ENCODE data around the gene FBXL4.

The FBXL4 gene

DNA sequence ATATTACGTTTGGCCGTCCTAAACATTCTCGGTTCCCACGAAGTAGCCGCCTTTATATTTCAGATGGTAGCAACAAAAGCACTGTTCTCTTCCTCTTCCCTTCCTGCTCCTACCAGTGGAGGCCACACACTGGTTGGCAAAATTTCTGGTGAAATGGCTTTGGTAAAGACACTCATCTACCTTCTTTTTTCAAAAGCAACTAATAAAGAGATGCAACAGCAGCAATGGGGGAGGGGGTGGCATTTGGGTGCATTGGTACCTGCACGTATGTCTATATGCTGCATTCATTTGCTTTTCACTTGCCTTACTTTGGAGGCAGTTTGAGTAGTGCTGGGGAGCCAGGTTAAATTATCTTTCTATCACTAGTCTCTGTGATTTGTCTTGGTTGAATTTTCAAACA is 107.4 kb downstream of the FBXL4 start:
- Histone ChIP-seq H3K9me2 (replicated peaks; ENCODE audit: control insufficient read depth, low read length) (no peaks in the 10 kb centered on the region), H3K27ac (ENCODE audit: low read depth, low read length) (no peak overlapping the region), H4K20me1 (ENCODE audit: control insufficient read depth, insufficient read depth, low read depth, low read length) (no peaks in the 10 kb centered on the region), H3K4me2 (ENCODE audit: low read length) (no peak overlapping the region), H3F3A (ENCODE audit: control insufficient read depth, insufficient read depth) (no peaks in the 10 kb centered on the region), H3K4me3 (ENCODE audit: low read length) (no peak overlapping the region), H3K9me3 (ENCODE audit: control insufficient read depth, insufficient read depth, low read length) (no peaks in the 10 kb centered on the region), H3K79me2 (ENCODE audit: control insufficient read depth, low read length) (no peaks in the 10 kb centered on the region), H3K4me1 (ENCODE audit: control insufficient read depth, low read length) (peaks cover 3% of the 10 kb centered on the region), H3K36me3 (ENCODE audit: control insufficient read depth, low read length) (no peaks in the 10 kb centered on the region), H3K27me3 (ENCODE audit: control insufficient read depth, low read length) (peaks cover 81% of the 10 kb centered on the region)
- TF ChIP-seq, protein P1, sequence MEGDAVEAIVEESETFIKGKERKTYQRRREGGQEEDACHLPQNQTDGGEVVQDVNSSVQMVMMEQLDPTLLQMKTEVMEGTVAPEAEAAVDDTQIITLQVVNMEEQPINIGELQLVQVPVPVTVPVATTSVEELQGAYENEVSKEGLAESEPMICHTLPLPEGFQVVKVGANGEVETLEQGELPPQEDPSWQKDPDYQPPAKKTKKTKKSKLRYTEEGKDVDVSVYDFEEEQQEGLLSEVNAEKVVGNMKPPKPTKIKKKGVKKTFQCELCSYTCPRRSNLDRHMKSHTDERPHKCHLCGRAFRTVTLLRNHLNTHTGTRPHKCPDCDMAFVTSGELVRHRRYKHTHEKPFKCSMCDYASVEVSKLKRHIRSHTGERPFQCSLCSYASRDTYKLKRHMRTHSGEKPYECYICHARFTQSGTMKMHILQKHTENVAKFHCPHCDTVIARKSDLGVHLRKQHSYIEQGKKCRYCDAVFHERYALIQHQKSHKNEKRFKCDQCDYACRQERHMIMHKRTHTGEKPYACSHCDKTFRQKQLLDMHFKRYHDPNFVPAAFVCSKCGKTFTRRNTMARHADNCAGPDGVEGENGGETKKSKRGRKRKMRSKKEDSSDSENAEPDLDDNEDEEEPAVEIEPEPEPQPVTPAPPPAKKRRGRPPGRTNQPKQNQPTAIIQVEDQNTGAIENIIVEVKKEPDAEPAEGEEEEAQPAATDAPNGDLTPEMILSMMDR (IDR thresholded peaks at IDR 0.05; ENCODE audit: low read depth, low read length, poor library complexity, severe bottlenecking): no peak
- no peak for TF ChIP-seq EZH2phosphoT487 (IDR thresholded peaks at IDR 0.05; ENCODE audit: borderline replicate concordance, low read length)

GRCh38 chr6:98839781-98840361 is 107.9 kb downstream of the FBXL4 start:
- Histone ChIP-seq H3K36me3 (ENCODE audit: control insufficient read depth, low read length) (no peaks in the 10 kb centered on the region), H4K20me1 (ENCODE audit: control insufficient read depth, insufficient read depth, low read depth, low read length) (no peaks in the 10 kb centered on the region), H3K27ac (ENCODE audit: low read depth, low read length) (no peak overlapping the region), H3K27me3 (ENCODE audit: control insufficient read depth, low read length) (peaks cover 76% of the 10 kb centered on the region), H3K9me3 (ENCODE audit: control insufficient read depth, insufficient read depth, low read length) (no peaks in the 10 kb centered on the region), H3F3A (ENCODE audit: control insufficient read depth, insufficient read depth) (no peaks in the 10 kb centered on the region), H3K4me1 (ENCODE audit: control insufficient read depth, low read length) (no peaks in the 10 kb centered on the region), H3K79me2 (ENCODE audit: control insufficient read depth, low read length) (no peaks in the 10 kb centered on the region), H3K9me2 (replicated peaks; ENCODE audit: control insufficient read depth, low read length) (no peaks in the 10 kb centered on the region), H3K4me2 (ENCODE audit: low read length) (no peak overlapping the region), H3K4me3 (ENCODE audit: low read length) (no peak overlapping the region)
- TF ChIP-seq, protein P1 (IDR thresholded peaks at IDR 0.05; ENCODE audit: low read depth, low read length, poor library complexity, severe bottlenecking): no peak
- TF ChIP-seq EZH2phosphoT487 (IDR thresholded peaks at IDR 0.05; ENCODE audit: borderline replicate concordance, low read length): no peak

- Histone ChIP-seq H3K4me2 (ENCODE audit: low read length) (no peak overlapping the region), H4K20me1 (ENCODE audit: control insufficient read depth, insufficient read depth, low read depth, low read length) (no peaks in the 10 kb centered on the region), H3K9me3 (ENCODE audit: control insufficient read depth, insufficient read depth, low read length) (no peaks in the 10 kb centered on the region), H3K27ac (ENCODE audit: low read depth, low read length) (no peak overlapping the region), H3K4me3 (ENCODE audit: low read length) (no peak overlapping the region), H3F3A (ENCODE audit: control insufficient read depth, insufficient read depth) (no peaks in the 10 kb centered on the region), H3K36me3 (ENCODE audit: control insufficient read depth, low read length) (no peaks in the 10 kb centered on the region), H3K79me2 (ENCODE audit: control insufficient read depth, low read length) (no peaks in the 10 kb centered on the region), H3K27me3 (ENCODE audit: control insufficient read depth, low read length) (peaks cover 72% of the 10 kb centered on the region), H3K9me2 (replicated peaks; ENCODE audit: control insufficient read depth, low read length) (no peaks in the 10 kb centered on the region), H3K4me1 (ENCODE audit: control insufficient read depth, low read length) (no peaks in the 10 kb centered on the region)
- TF ChIP-seq, protein P1 (IDR thresholded peaks at IDR 0.05; ENCODE audit: low read depth, low read length, poor library complexity, severe bottlenecking): no peak
- TF ChIP-seq EZH2phosphoT487 (IDR thresholded peaks at IDR 0.05; ENCODE audit: borderline replicate concordance, low read length): no peak
Observed at GRCh38 chr6:98838975-98839374, 108.8 kb downstream of the FBXL4 start.
